Sigmoid colon (tissue), 7 donors: ENCODE data around the gene TNFRSF21. TPM values are rescaled to one million over a fixed set of nuclear protein-coding genes. Genes with fewer than 3 reads are reported as not detected.

Source experiments
- DNase-seq: peaks from one replicate; pipeline ENCODE4 v3.0.0-alpha.2; 2019
- H3K27ac ChIP-seq, 4 donors: fragments of 200-600 bp; sonication (generic); one replicate each; pipeline ENCODE4 v1.5.1; 2016 to 2019; ENCODE audit warnings: mild to moderate bottlenecking in 1 of 4
- H3K27me3 ChIP-seq, 3 donors: fragments of 200-600 bp; sonication (generic); one replicate each; pipeline ENCODE4 v1.5.1; 2019; ENCODE audit warnings: mild to moderate bottlenecking in 1 of 3
- H3K36me3 ChIP-seq, 4 donors: fragments of 200-600 bp; sonication (generic); one replicate each; pipeline ENCODE4 v1.5.1; 2016 to 2019
- H3K4me1 ChIP-seq, 4 donors: fragments of 200-600 bp; sonication (generic); one replicate each; pipeline ENCODE4 v1.5.1; 2017 to 2019
- H3K4me3 ChIP-seq, 4 donors: fragments of 200-600 bp; sonication (generic); one replicate each; pipeline ENCODE4 v1.5.1; 2017 to 2019; ENCODE audit warnings: mild to moderate bottlenecking in 2 of 4, moderate library complexity in 1 of 4
- H3K9me3 ChIP-seq, 4 donors: fragments of 200-600 bp in 3 of 4; sonication (generic) in 3 of 4; one replicate each; pipeline versions ENCODE4 v1.5.1 to v1.6.1; 2013 to 2019
- CTCF ChIP-seq, 4 experiments: fragments of 450-650 bp in 3 of 4; fragments of 200-600 bp in 1 of 4; IDR thresholded peaks; one replicate each; pipeline ENCODE4 v1.5.1; 2016 to 2019; ENCODE audit warnings: antibody characterized with exemption in 4 of 4, mild to moderate bottlenecking in 3 of 4, moderate library complexity in 2 of 4
- EP300 ChIP-seq, 4 donors: sonication (generic); formaldehyde crosslinking; IDR thresholded peaks; one replicate each; pipeline ENCODE4 v1.6.1; 2017; ENCODE audit warnings: antibody characterized with exemption in 4 of 4
- POLR2A ChIP-seq, 2 donors: fragments of 450-650 bp; IDR thresholded peaks; one replicate each; pipeline ENCODE4 v1.6.1; 2016; ENCODE audit warnings: antibody characterized with exemption in 2 of 2, mild to moderate bottlenecking in 2 of 2, moderate library complexity in 2 of 2
- POLR2AphosphoS5 ChIP-seq, 4 donors: sonication (generic); formaldehyde crosslinking; IDR thresholded peaks; one replicate each; pipeline ENCODE4 v1.6.1; 2017; ENCODE audit warnings: antibody characterized with exemption in 4 of 4
- WGBS, 2 donors: extraction: QIAGEN DNeasy Blood & Tissue Kit; methylation state at CpG; one replicate each; pipeline ENCODE4 v1.1.7; 2013; 5-methylcytosine and 5-hydroxymethylcytosine counted together
- intact Hi-C: fragments of 100-400 bp; cut with DNase I; formaldehyde crosslinking; loops from one replicate; pipeline ENCODE4 v1.15.1; 2023
- polyA plus RNA-seq, 3 donors: library from polyadenylated mRNA; stranded (reverse); fragments of 200-250 nt; gene quantifications; one replicate each; pipeline ENCODE4 v1.2.3, GENCODE V29; 2013
- total RNA-seq, 4 donors: library from RNA; depleted of rRNA; stranded (reverse); fragments of >200 nt; gene quantifications; one replicate each; pipeline ENCODE4 v1.1.0, GENCODE V29; 2016
- donor health status: healthy with polysubstance abuse.
- donor health status: Bipolar disorder and iron deficiency.
- donor health status: healthy.

TNFRSF21 gene
- total and polyA plus RNA-seq, 7 donors, result 15.8 to 49.9 (median 25.3) TPM

- H3K27ac ChIP-seq, result no peak overlapping the region
- H3K4me1 ChIP-seq, result peaks cover 0 to 24% (median 9%) of the 10 kb centered on the region in 4 donors
- no peaks in the 10 kb centered on the region for H3K27me3 ChIP-seq
- intact Hi-C loops, result no loop called here
- TF ChIP-seq POLR2AphosphoS5 (IDR thresholded peaks at IDR 0.05) (no peak), POLR2A (IDR thresholded peaks at IDR 0.05) (no peak), CTCF (IDR thresholded peaks at IDR 0.05) (no peak), EP300 (IDR thresholded peaks at IDR 0.05) (no peak)
- H3K4me3 ChIP-seq, result no peak overlapping the region
- no peak for DNase-seq
- no peaks in the 10 kb centered on the region for H3K36me3 ChIP-seq
- H3K9me3 ChIP-seq, result no peaks in the 10 kb centered on the region
- 93 to 95% methylated on average over 3 of the region's 3 CpGs for WGBS, 2 donors
Measured at GRCh38 chr6:47200536-47201334, 109.0 kb downstream of the TNFRSF21 start.

GRCh38 chr6:47197682-47198640 lies 111.7 kb downstream of the TNFRSF21 start:
- H3K4me1 ChIP-seq, result peaks cover 0 to 31% (median 22%) of the 10 kb centered on the region in 4 donors
- intact Hi-C loops, result no loop called here
- H3K4me3 ChIP-seq, result peak overlapping the region in 1 of 4 donors; percentile 10
- H3K27me3 ChIP-seq, result no peaks in the 10 kb centered on the region
- no peaks in the 10 kb centered on the region for H3K9me3 ChIP-seq
- 69 to 81% methylated on average over 6 of the region's 6 CpGs for WGBS, 2 donors
- H3K36me3 ChIP-seq, result no peaks in the 10 kb centered on the region
- DNase-seq, result no peak
- H3K27ac ChIP-seq, result no peak overlapping the region
- no peak for TF ChIP-seq EP300 (IDR thresholded peaks at IDR 0.05)
- TF ChIP-seq POLR2A (IDR thresholded peaks at IDR 0.05), result no peak

- TF ChIP-seq EP300 (IDR thresholded peaks at IDR 0.05) (no peak), POLR2A (IDR thresholded peaks at IDR 0.05) (no peak), CTCF (IDR thresholded peaks at IDR 0.05) (no peak), POLR2AphosphoS5 (IDR thresholded peaks at IDR 0.05) (no peak)
- 88 to 93% methylated on average over 5 of the region's 5 CpGs for WGBS, 2 donors
- intact Hi-C loops, result no loop called here
- peak overlapping the region in 3 of 4 donors; percentile 55 to 76 (median 68) for H3K27ac ChIP-seq
- no peak for DNase-seq
- H3K4me1 ChIP-seq, result peaks cover 0 to 31% (median 22%) of the 10 kb centered on the region in 4 donors
- H3K4me3 ChIP-seq, result no peak overlapping the region
- H3K27me3 ChIP-seq, result no peaks in the 10 kb centered on the region
- H3K36me3 ChIP-seq, result no peaks in the 10 kb centered on the region
- no peaks in the 10 kb centered on the region for H3K9me3 ChIP-seq
Measured at GRCh38 chr6:47196113-47196512, 113.6 kb downstream of the TNFRSF21 start.

- H3K4me1 ChIP-seq, result peaks cover 0 to 31% (median 22%) of the 10 kb centered on the region in 4 donors
- no peaks in the 10 kb centered on the region for H3K27me3 ChIP-seq
- WGBS, 2 donors, result 60 to 64% methylated on average over 4 of the region's 4 CpGs
- no peak overlapping the region for H3K4me3 ChIP-seq
- H3K27ac ChIP-seq, result peak overlapping the region in 3 of 4 donors; percentile 55 to 76 (median 68)
- no peaks in the 10 kb centered on the region for H3K36me3 ChIP-seq
- H3K9me3 ChIP-seq, result no peaks in the 10 kb centered on the region
- TF ChIP-seq POLR2AphosphoS5 (IDR thresholded peaks at IDR 0.05) (peak; percentile 40 to 86 (median 72)), CTCF (IDR thresholded peaks at IDR 0.05) (no peak), EP300 (IDR thresholded peaks at IDR 0.05) (peak in 1 of 4 donors; percentile 17), POLR2A (IDR thresholded peaks at IDR 0.05) (no peak)
- intact Hi-C loops, result no loop called here
- DNase-seq, result peak; percentile 81
Measured at GRCh38 chr6:47195011-47195650, 114.6 kb downstream of the TNFRSF21 start.
